ENCODE results near the gene NAA40.

The NAA40 gene

DNA sequence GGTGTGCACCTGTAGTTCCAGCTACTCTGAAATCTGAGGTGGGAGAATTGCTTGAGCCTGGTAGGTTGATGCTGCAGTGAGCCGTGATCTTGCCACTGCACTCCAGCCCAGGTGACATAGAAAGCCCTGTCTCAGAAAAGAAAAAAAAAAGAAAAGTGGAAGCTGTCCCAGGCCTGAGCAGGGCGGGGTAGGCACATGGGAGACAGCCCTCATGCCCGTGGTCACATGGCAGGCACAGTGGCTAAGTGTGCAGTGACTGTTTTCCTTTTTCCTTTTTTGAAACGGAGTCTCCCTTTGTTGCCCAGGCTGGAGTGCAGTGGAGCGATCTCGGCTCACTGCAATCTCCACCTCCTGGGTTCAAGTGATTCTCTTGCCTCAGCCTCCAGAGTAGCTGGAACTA, 55.2 kb downstream of the NAA40 start:
- TF ChIP-seq, protein P1, sequence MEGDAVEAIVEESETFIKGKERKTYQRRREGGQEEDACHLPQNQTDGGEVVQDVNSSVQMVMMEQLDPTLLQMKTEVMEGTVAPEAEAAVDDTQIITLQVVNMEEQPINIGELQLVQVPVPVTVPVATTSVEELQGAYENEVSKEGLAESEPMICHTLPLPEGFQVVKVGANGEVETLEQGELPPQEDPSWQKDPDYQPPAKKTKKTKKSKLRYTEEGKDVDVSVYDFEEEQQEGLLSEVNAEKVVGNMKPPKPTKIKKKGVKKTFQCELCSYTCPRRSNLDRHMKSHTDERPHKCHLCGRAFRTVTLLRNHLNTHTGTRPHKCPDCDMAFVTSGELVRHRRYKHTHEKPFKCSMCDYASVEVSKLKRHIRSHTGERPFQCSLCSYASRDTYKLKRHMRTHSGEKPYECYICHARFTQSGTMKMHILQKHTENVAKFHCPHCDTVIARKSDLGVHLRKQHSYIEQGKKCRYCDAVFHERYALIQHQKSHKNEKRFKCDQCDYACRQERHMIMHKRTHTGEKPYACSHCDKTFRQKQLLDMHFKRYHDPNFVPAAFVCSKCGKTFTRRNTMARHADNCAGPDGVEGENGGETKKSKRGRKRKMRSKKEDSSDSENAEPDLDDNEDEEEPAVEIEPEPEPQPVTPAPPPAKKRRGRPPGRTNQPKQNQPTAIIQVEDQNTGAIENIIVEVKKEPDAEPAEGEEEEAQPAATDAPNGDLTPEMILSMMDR (conservative IDR thresholded peaks at IDR 0.05): no peak
- no peak overlapping the region for H3K27ac ChIP-seq

DNA sequence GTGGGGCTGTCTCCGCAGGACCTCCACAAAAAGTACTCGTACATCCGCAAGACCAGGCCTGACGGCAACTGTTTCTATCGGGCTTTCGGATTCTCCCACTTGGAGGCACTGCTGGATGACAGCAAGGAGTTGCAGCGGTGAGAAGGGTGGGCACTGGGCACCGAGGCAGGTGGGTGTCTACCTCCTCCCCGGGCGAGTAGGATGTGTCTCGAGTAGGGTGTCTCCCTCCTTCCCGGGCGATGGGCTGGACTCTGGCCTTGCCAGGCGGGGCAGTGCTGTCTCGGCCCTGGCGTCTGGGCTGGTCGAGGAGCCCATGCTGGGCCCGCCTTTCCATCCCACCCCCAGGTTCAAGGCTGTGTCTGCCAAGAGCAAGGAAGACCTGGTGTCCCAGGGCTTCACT, 57.7 kb downstream of the NAA40 start:
- TF ChIP-seq, protein P1 (conservative IDR thresholded peaks at IDR 0.05): no peak
- peak overlapping the region; percentile 2; the same call in 1 of the 2 replicates for H3K27ac ChIP-seq

- TF ChIP-seq, protein P1 (conservative IDR thresholded peaks at IDR 0.05): peak; percentile 25; the same call in 1 of the 2 replicates
- peak overlapping the region; percentile 74 for H3K27ac ChIP-seq
Observed at GRCh38 chr11:63997104-63997700, 58.4 kb downstream of the NAA40 start.

DNA sequence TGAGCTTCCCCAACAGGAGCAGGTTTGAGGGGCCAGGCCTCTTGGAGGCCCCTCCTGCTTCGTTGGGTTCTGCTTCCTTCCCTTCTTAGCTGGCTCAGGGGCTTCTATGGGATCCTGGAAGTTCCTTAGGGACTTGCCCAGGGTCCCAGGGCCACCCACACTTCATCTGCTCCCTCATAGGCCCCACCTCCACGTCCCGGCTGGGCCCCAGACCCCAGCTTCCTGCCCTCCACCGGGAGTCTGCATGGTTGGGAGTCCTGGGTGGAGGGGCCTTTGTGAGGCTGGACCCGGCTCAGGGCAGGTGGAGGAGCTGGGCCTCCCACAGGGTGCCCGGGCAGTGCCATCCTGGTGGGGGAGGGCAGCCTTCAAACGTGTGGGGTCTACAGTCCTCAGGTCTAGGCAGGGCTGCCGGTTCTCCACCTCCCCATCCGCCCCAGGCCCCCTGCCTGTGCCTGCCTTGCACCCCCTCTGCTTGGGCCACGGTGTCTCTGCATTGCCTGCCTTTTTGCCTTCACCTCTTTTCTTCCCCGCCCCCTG, 59.1 kb downstream of the NAA40 start:
- peak overlapping the region; percentile 74 for H3K27ac ChIP-seq
- TF ChIP-seq, protein P1 (conservative IDR thresholded peaks at IDR 0.05): no peak

GRCh38 chr11:63998558-63999348, 60.0 kb downstream of the NAA40 start:
- TF ChIP-seq, protein P1 (conservative IDR thresholded peaks at IDR 0.05): peak; percentile 69
- H3K27ac ChIP-seq: peak overlapping the region; percentile 74

DNA sequence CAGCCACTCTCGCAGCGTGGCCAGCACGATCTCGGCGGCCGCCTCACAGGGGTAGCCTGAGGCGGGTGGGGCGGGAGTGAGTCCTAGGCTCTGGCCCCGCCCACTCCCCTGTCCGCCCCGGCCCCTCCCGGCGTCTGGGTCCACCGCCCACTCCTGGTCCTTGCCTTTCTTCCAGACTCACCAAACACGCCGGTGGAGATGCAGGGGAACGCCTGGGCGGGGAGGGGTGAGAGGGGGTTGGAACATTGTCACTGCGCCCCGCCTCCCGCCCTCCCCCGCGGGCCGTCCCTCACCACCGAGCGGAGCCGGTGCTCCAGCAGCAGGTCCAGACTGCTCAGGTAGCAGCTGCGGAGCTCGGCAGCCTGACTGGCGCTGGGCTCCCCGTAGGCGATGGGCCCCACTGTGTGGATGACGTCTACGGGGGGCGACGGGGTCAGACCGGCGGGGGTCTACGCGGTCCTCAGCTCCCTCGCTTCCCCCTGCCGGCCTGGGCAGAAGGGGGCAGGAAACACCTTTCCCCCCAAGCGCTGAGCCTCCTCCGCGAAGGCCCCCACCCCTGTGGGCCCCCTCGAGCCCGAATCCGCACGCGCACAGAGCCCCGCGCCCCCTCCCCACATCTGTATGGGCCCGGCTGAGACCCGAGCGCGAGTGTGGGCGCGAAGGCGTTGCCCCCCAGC, 60.7 kb downstream of the NAA40 start:
- TF ChIP-seq, protein P1 (conservative IDR thresholded peaks at IDR 0.05): no peak; the same call in 1 of the 2 replicates
- peak overlapping the region; percentile 74 for H3K27ac ChIP-seq
